Astrocyte (in vitro differentiated cells and primary cell): ENCODE data around the gene TTYH1. TPM values are rescaled to one million over a fixed set of nuclear protein-coding genes. Genes with fewer than 3 reads are reported as not detected.

Experiments used
- DNase-seq: peaks from one replicate; pipeline ENCODE4 v3.0.0-alpha.2; 2010; ENCODE audit warnings: low read depth
- FAIRE-seq: peaks from 2 replicates; lab custom pipeline; 2011; peaks lifted over from hg19 to GRCh38; lab: Jason Lieb, UNC
- H2AFZ ChIP-seq: 2 replicates; pipeline ENCODE4 v1.6.0; 2012; ENCODE audit warnings: low read depth, low read length, inconsistent platforms
- H3K27ac ChIP-seq: 2 replicates; pipeline ENCODE4 v1.5.1; 2011; ENCODE audit warnings: low read depth, low read length, inconsistent platforms
- H3K27me3 ChIP-seq: 2 replicates; pipeline ENCODE4 v1.6.0; 2011; ENCODE audit warnings: low read length, inconsistent platforms; ENCODE audit not compliant: insufficient read depth
- H3K36me3 ChIP-seq: 2 replicates; pipeline ENCODE4 v1.5.1; 2011; ENCODE audit warnings: low read length, inconsistent platforms; ENCODE audit not compliant: insufficient read depth
- H3K4me1 ChIP-seq: 2 replicates; pipeline ENCODE4 v1.5.1; 2011; ENCODE audit warnings: low read length, inconsistent platforms; ENCODE audit not compliant: insufficient read depth
- H3K4me2 ChIP-seq: 2 replicates; pipeline ENCODE4 v1.6.0; 2012; ENCODE audit warnings: low read length, inconsistent platforms
- H3K4me3 ChIP-seq: 2 replicates; pipeline ENCODE4 v1.5.1; 2011; ENCODE audit warnings: low read depth, mild to moderate bottlenecking, low read length, inconsistent platforms; ENCODE audit not compliant: insufficient read depth
- H3K79me2 ChIP-seq: 2 replicates; pipeline ENCODE4 v1.6.0; 2012; ENCODE audit warnings: mild to moderate bottlenecking, low read length, inconsistent platforms; ENCODE audit not compliant: insufficient read depth
- H3K9ac ChIP-seq: 2 replicates; pipeline ENCODE4 v1.6.0; 2012; ENCODE audit warnings: mild to moderate bottlenecking, low read length, inconsistent platforms
- H3K9me3 ChIP-seq: 2 replicates; pipeline ENCODE4 v1.5.1; 2012; ENCODE audit warnings: low read depth, mild to moderate bottlenecking, low read length, inconsistent platforms; ENCODE audit not compliant: insufficient read depth
- H4K20me1 ChIP-seq: 2 replicates; pipeline ENCODE4 v1.6.0; 2012; ENCODE audit warnings: low read length, inconsistent platforms; ENCODE audit not compliant: insufficient read depth
- H3K27ac Mint-ChIP-seq: one replicate; pipeline ENCODE4 v1.8.0; 2021; ENCODE audit warnings: mild to moderate bottlenecking, mixed read lengths; ENCODE audit not compliant: unreplicated experiment
- H3K27me3 Mint-ChIP-seq: one replicate; pipeline ENCODE4 v1.8.0; 2021; ENCODE audit warnings: low read depth, mixed read lengths; ENCODE audit not compliant: unreplicated experiment
- H3K36me3 Mint-ChIP-seq: one replicate; pipeline ENCODE4 v1.8.0; 2021; ENCODE audit warnings: low read depth, mixed read lengths; ENCODE audit not compliant: unreplicated experiment
- H3K4me1 Mint-ChIP-seq: one replicate; pipeline ENCODE4 v1.8.0; 2021; ENCODE audit warnings: low read depth, mixed read lengths; ENCODE audit not compliant: unreplicated experiment
- H3K4me3 Mint-ChIP-seq: one replicate; pipeline ENCODE4 v1.8.0; 2021; ENCODE audit warnings: mild to moderate bottlenecking, moderate library complexity, mixed read lengths; ENCODE audit not compliant: unreplicated experiment
- H3K9me3 Mint-ChIP-seq: one replicate; pipeline ENCODE4 v1.8.0; 2021; ENCODE audit warnings: mild to moderate bottlenecking, mixed read lengths; ENCODE audit not compliant: unreplicated experiment
- EZH2 ChIP-seq: IDR thresholded peaks from 2 replicates; pipeline ENCODE4 v1.6.1; 2012; ENCODE audit warnings: mild to moderate bottlenecking, low read length, inconsistent platforms; ENCODE audit not compliant: insufficient read depth
- total RNA-seq: library from RNA; stranded (reverse); gene quantifications from 2 replicates; pipeline ENCODE4 v1.2.1, GENCODE V29; 2021
- TF ChIP-seq, protein P1 (sequence below): IDR thresholded peaks from 2 replicates; pipeline ENCODE4 v1.5.1; 2011; ENCODE audit warnings: low read depth, mild to moderate bottlenecking, inconsistent platforms, low read length, moderate library complexity; ENCODE audit not compliant: insufficient read depth

TTYH1 gene
- total RNA-seq, 1 donor from 2014 or later, result 8.4 TPM

DNA sequence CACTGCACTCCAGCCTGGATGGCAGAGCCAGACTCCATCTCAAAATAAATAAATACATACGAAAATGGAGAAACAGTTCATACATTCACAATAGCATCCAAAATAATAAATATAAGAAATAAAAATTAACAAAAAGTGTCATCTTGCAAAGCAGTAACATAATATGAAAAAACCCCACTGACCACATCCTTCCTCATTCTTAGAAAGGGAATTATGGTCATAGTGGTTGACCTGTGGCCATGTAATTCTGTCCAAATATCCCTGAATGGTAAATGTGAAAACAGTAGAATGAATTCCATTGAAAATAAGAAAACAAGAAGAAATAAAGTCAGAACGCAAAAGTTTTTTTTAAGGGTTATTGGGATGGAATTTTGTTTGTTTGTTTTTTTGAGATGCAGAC, 64.8 kb downstream of the TTYH1 start:
- no peaks in the 10 kb centered on the region for H3K9me3 Mint-ChIP-seq
- Histone ChIP-seq H3K79me2 (no peaks in the 10 kb centered on the region), H3K9me3 (no peaks in the 10 kb centered on the region), H3K4me3 (no peak overlapping the region), H3K27me3 (no peaks in the 10 kb centered on the region), H2AFZ (no peak overlapping the region), H3K4me1 (no peaks in the 10 kb centered on the region), H3K36me3 (no peaks in the 10 kb centered on the region), H3K9ac (no peak overlapping the region), H4K20me1 (no peaks in the 10 kb centered on the region), H3K4me2 (no peak overlapping the region), H3K27ac (no peak overlapping the region)
- peaks cover 13% of the 10 kb centered on the region for H3K27me3 Mint-ChIP-seq
- DNase-seq (no peak), FAIRE-seq (no peak)
- no peak for TF ChIP-seq EZH2
- no peaks in the 10 kb centered on the region for H3K4me1 Mint-ChIP-seq
- no peak overlapping the region for H3K27ac Mint-ChIP-seq
- no peaks in the 10 kb centered on the region for H3K36me3 Mint-ChIP-seq
- no peak overlapping the region for H3K4me3 Mint-ChIP-seq

DNA sequence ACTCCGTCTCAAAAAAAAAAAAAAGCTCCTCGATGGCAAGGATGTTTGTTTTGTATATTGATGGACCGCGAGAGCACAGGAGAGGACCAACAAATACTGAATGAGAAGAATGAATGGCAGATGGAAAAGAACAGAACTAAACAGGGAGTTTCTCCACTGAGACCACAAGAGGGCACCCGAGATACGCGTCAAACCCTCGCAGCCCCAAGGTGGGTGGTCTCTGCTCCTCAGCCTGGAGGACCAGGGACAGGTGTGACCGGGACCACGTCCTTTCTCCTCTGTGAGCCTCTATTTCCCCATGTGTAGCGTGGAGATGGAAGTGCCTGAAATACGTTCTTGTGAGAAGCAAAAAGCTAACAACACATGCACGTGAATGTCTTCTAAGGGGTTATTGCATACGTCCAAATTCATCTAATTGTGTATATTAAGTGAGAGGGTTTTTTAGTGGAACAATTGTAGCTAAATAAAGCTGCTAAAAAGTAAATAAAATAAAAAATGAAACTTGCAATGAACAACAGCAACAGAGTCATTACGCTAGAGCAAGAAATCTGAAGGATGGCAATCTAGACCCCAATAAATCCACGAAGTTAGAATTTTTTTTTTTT, 66.2 kb downstream of the TTYH1 start:
- no peaks in the 10 kb centered on the region for H3K36me3 ChIP-seq
- H2AFZ ChIP-seq, result no peak overlapping the region
- H3K4me1 ChIP-seq, result no peaks in the 10 kb centered on the region
- H3K27ac ChIP-seq, result no peak overlapping the region
- no peaks in the 10 kb centered on the region for H4K20me1 ChIP-seq
- no peaks in the 10 kb centered on the region for H3K79me2 ChIP-seq
- no peak overlapping the region for H3K4me2 ChIP-seq
- H3K27me3 ChIP-seq, result no peaks in the 10 kb centered on the region
- no peak overlapping the region for H3K4me3 ChIP-seq
- H3K9me3 Mint-ChIP-seq, result no peaks in the 10 kb centered on the region
- peaks cover 18% of the 10 kb centered on the region for H3K27me3 Mint-ChIP-seq
- no peaks in the 10 kb centered on the region for H3K9me3 ChIP-seq
- FAIRE-seq (no peak), DNase-seq (no peak)
- H3K4me3 Mint-ChIP-seq, result no peak overlapping the region
- H3K27ac Mint-ChIP-seq, result no peak overlapping the region
- no peaks in the 10 kb centered on the region for H3K36me3 Mint-ChIP-seq
- H3K4me1 Mint-ChIP-seq, result no peaks in the 10 kb centered on the region
- no peak overlapping the region for H3K9ac ChIP-seq
- TF ChIP-seq, protein P1, sequence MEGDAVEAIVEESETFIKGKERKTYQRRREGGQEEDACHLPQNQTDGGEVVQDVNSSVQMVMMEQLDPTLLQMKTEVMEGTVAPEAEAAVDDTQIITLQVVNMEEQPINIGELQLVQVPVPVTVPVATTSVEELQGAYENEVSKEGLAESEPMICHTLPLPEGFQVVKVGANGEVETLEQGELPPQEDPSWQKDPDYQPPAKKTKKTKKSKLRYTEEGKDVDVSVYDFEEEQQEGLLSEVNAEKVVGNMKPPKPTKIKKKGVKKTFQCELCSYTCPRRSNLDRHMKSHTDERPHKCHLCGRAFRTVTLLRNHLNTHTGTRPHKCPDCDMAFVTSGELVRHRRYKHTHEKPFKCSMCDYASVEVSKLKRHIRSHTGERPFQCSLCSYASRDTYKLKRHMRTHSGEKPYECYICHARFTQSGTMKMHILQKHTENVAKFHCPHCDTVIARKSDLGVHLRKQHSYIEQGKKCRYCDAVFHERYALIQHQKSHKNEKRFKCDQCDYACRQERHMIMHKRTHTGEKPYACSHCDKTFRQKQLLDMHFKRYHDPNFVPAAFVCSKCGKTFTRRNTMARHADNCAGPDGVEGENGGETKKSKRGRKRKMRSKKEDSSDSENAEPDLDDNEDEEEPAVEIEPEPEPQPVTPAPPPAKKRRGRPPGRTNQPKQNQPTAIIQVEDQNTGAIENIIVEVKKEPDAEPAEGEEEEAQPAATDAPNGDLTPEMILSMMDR, result peak; percentile 63
- TF ChIP-seq EZH2, result no peak

DNA sequence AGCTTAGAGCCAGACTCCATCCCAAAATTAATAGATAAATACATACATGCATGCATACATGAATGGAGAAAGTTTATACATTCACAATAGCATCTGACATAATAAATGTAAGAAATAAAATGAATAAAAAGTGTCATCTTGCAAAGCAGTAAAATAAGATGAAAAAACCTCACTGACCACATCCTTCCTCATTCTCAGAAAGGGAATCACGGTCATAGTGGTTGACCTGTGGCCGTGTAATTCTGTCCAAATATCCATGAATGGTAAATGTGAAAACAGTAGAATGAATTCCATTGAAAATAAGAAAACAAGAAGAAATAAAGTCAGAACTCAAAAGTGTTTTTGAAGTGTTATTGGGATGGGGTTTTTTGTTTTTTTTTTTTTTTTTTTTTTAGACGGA, 67.6 kb downstream of the TTYH1 start:
- no peak for FAIRE-seq
- no peaks in the 10 kb centered on the region for H4K20me1 ChIP-seq
- H3K27me3 ChIP-seq, result no peaks in the 10 kb centered on the region
- Mint-ChIP-seq H3K36me3 (no peaks in the 10 kb centered on the region), H3K9me3 (no peaks in the 10 kb centered on the region), H3K4me1 (no peaks in the 10 kb centered on the region), H3K4me3 (no peak overlapping the region), H3K27ac (no peak overlapping the region), H3K27me3 (peaks cover 18% of the 10 kb centered on the region)
- DNase-seq, result no peak
- no peak overlapping the region for H3K4me2 ChIP-seq
- no peaks in the 10 kb centered on the region for H3K36me3 ChIP-seq
- no peak overlapping the region for H3K9ac ChIP-seq
- no peaks in the 10 kb centered on the region for H3K4me1 ChIP-seq
- no peak overlapping the region for H3K27ac ChIP-seq
- H2AFZ ChIP-seq, result no peak overlapping the region
- no peaks in the 10 kb centered on the region for H3K9me3 ChIP-seq
- no peak overlapping the region for H3K4me3 ChIP-seq
- TF ChIP-seq, protein P1, result no peak
- no peak for TF ChIP-seq EZH2
- H3K79me2 ChIP-seq, result no peaks in the 10 kb centered on the region
